Neural cell (in vitro differentiated cells): Measurements from ENCODE around the gene MRTFB.

Experiments
- EP300 ChIP-seq: fragments of 450-650 bp; conservative IDR thresholded peaks from 2 replicates; pipeline ENCODE4 v1.6.1; 2014; ENCODE audit warnings: antibody characterized with exemption, mild to moderate bottlenecking, moderate library complexity; ENCODE audit not compliant: poor library complexity, severe bottlenecking
- EZH2 ChIP-seq: fragments of 200-600, 300-800 bp; shearing (Covaris generic), sonication (generic); IDR thresholded peaks from 2 replicates; pipeline ENCODE4 v1.6.1; 2014; ENCODE audit warnings: antibody characterized with exemption, low read length, borderline replicate concordance, mild to moderate bottlenecking; ENCODE audit not compliant: insufficient read depth, poor library complexity, severe bottlenecking
- POLR2AphosphoS5 ChIP-seq: IDR thresholded peaks from 2 replicates; pipeline ENCODE4 v1.6.1; 2012
- RAD21 ChIP-seq: fragments of 450-650 bp; conservative IDR thresholded peaks from 2 replicates; pipeline ENCODE4 v1.6.1; 2014; ENCODE audit warnings: antibody characterized with exemption, mild to moderate bottlenecking, moderate library complexity
- REST ChIP-seq: IDR thresholded peaks from 2 replicates; pipeline ENCODE4 v1.6.1; 2012; ENCODE audit warnings: borderline replicate concordance
- SMC3 ChIP-seq: fragments of 450-650 bp; conservative IDR thresholded peaks from 2 replicates; pipeline ENCODE4 v1.6.1; 2014; ENCODE audit warnings: antibody characterized with exemption, mild to moderate bottlenecking, moderate library complexity; ENCODE audit not compliant: poor library complexity
- TAF1 ChIP-seq: IDR thresholded peaks from 2 replicates; pipeline ENCODE4 v1.6.1; 2012; ENCODE audit warnings: low read depth
- TF ChIP-seq, protein P1 (sequence below): fragments of 450-650 bp; IDR thresholded peaks from 2 replicates; pipeline ENCODE4 v1.5.1; 2014; ENCODE audit warnings: antibody characterized with exemption, mild to moderate bottlenecking, moderate library complexity; ENCODE audit not compliant: poor library complexity, severe bottlenecking

- TF ChIP-seq, protein P1, sequence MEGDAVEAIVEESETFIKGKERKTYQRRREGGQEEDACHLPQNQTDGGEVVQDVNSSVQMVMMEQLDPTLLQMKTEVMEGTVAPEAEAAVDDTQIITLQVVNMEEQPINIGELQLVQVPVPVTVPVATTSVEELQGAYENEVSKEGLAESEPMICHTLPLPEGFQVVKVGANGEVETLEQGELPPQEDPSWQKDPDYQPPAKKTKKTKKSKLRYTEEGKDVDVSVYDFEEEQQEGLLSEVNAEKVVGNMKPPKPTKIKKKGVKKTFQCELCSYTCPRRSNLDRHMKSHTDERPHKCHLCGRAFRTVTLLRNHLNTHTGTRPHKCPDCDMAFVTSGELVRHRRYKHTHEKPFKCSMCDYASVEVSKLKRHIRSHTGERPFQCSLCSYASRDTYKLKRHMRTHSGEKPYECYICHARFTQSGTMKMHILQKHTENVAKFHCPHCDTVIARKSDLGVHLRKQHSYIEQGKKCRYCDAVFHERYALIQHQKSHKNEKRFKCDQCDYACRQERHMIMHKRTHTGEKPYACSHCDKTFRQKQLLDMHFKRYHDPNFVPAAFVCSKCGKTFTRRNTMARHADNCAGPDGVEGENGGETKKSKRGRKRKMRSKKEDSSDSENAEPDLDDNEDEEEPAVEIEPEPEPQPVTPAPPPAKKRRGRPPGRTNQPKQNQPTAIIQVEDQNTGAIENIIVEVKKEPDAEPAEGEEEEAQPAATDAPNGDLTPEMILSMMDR: no peak
- TF ChIP-seq TAF1 (no peak), POLR2AphosphoS5 (no peak), EZH2 (no peak), RAD21 (no peak), EP300 (no peak), REST (no peak), SMC3 (no peak)
These were observed 227.4 kb downstream of the MRTFB start for GRCh38 chr16:14298374-14299122.
